Stomach smooth muscle (tissue), 2 donors: ENCODE data around the gene FCN2.

ENCODE experiments used
- H3K27ac ChIP-seq: one replicate; pipeline ENCODE4 v1.7.0; 2013; ENCODE audit warnings: mild to moderate bottlenecking, low read length, inconsistent platforms
- H3K27me3 ChIP-seq, 2 donors: one replicate each; pipeline ENCODE4 v1.7.0; 2013; ENCODE audit warnings: low read length in 2 of 2; ENCODE audit not compliant: insufficient read depth in 2 of 2, control insufficient read depth in 1 of 2
- H3K36me3 ChIP-seq, 2 donors: one replicate each; pipeline ENCODE4 v1.7.0; 2013; ENCODE audit warnings: low read length in 2 of 2; ENCODE audit not compliant: control insufficient read depth in 2 of 2, insufficient read depth in 2 of 2
- H3K4me1 ChIP-seq: one replicate; pipeline ENCODE4 v1.7.0; 2013; ENCODE audit warnings: low read length; ENCODE audit not compliant: control insufficient read depth, insufficient read depth
- H3K4me3 ChIP-seq, 2 donors: one replicate each; pipeline ENCODE4 v1.7.0; 2013; ENCODE audit warnings: low read length in 2 of 2
- H3K9ac ChIP-seq, 2 donors: one replicate each; pipeline ENCODE4 v1.7.0; 2013; ENCODE audit warnings: low read length in 2 of 2, mild to moderate bottlenecking in 1 of 2
- H3K9me3 ChIP-seq, 2 donors: one replicate each; pipeline ENCODE4 v1.7.0; 2013; ENCODE audit warnings: low read length in 2 of 2; ENCODE audit not compliant: control insufficient read depth in 2 of 2
- donor health status: healthy.
- donor health status: Pancreatic carcinoma.

The FCN2 gene

DNA sequence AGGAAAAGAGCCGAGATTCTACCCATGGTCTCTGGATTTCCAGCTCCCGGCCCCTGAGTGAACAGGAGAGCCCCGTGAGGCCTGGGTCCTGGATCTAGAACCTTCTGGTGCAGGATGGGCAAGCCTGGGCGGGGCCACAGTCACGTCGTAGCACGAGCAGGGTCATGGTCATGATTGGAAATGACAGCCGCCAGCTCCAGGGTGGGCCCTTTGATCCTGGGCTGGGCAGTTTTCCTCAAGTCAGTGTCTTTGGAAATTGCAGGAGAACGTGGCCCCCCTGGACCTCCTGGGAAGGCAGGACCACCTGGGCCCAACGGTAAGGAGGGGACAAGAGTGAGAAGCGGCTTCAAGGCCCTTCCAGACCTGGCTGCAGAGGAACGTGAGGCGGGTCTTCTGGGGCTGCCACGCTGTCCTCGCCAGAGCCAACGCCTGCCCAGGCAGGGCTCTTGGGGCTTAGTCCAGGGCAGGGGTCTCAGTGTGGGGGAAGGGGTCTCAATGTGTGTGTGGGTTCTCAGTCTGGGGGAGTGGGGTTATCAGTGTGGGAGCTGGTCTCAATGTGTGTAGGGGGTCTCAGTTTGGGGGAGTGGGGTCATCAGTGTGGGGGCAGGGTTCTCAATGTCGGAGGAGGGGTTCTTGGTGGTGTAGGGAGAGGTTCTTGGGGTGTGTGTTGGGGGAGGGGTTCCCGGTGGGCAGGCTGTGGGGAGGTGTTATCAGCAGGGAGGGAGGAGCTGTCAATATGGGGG, 2.6 kb downstream of the FCN2 start:
- Histone ChIP-seq H3K4me1 (peaks cover 4% of the 10 kb centered on the region), H3K36me3 (no peaks in the 10 kb centered on the region), H3K27ac (no peak overlapping the region), H3K9me3 (no peaks in the 10 kb centered on the region), H3K4me3 (no peak overlapping the region), H3K27me3 (peaks cover 0 to 10% of the 10 kb centered on the region in 2 donors), H3K9ac (no peak overlapping the region)

- Histone ChIP-seq H3K4me1 (peaks cover 4% of the 10 kb centered on the region), H3K9me3 (no peaks in the 10 kb centered on the region), H3K27me3 (peaks cover 2 to 10% of the 10 kb centered on the region in 2 donors), H3K36me3 (no peaks in the 10 kb centered on the region), H3K27ac (no peak overlapping the region), H3K9ac (no peak overlapping the region), H3K4me3 (no peak overlapping the region)
Measured at GRCh38 chr9:134884492-134884891, 3.9 kb downstream of the FCN2 start.

- Histone ChIP-seq H3K27me3 (peaks cover 2 to 10% of the 10 kb centered on the region in 2 donors), H3K4me3 (no peak overlapping the region), H3K27ac (no peak overlapping the region), H3K9ac (no peak overlapping the region), H3K36me3 (no peaks in the 10 kb centered on the region), H3K9me3 (no peaks in the 10 kb centered on the region), H3K4me1 (peaks cover 3% of the 10 kb centered on the region)
Measured at GRCh38 chr9:134885001-134885678, 4.5 kb downstream of the FCN2 start.

GRCh38 chr9:134885679-134886412, 5.2 kb downstream of the FCN2 start:
- Histone ChIP-seq H3K4me3 (no peak overlapping the region), H3K9me3 (no peaks in the 10 kb centered on the region), H3K27me3 (peaks cover 2 to 9% of the 10 kb centered on the region in 2 donors), H3K36me3 (no peaks in the 10 kb centered on the region), H3K4me1 (no peaks in the 10 kb centered on the region), H3K27ac (no peak overlapping the region), H3K9ac (no peak overlapping the region)

- Histone ChIP-seq H3K27ac (no peak overlapping the region), H3K9me3 (no peaks in the 10 kb centered on the region), H3K36me3 (no peaks in the 10 kb centered on the region)
Measured at GRCh38 chr9:134886413-134886913, 5.9 kb downstream of the FCN2 start.

GRCh38 chr9:134887219-134887618, 6.6 kb downstream of the FCN2 start:
- H3K4me1 ChIP-seq: no peaks in the 10 kb centered on the region
- H3K36me3 ChIP-seq: no peaks in the 10 kb centered on the region
- H3K27ac ChIP-seq: no peak overlapping the region
- H3K9me3 ChIP-seq: no peaks in the 10 kb centered on the region
- H3K27me3 ChIP-seq: peaks cover 2 to 6% of the 10 kb centered on the region in 2 donors
- no peak overlapping the region for H3K4me3 ChIP-seq
- no peak overlapping the region for H3K9ac ChIP-seq

More at GRCh38 chr9:134886413-134886913, 5.9 kb downstream of the FCN2 start:
- Histone ChIP-seq H3K4me3 (no peak overlapping the region), H3K9ac (no peak overlapping the region), H3K27me3 (peaks cover 2 to 7% of the 10 kb centered on the region in 2 donors), H3K4me1 (no peaks in the 10 kb centered on the region)

DNA sequence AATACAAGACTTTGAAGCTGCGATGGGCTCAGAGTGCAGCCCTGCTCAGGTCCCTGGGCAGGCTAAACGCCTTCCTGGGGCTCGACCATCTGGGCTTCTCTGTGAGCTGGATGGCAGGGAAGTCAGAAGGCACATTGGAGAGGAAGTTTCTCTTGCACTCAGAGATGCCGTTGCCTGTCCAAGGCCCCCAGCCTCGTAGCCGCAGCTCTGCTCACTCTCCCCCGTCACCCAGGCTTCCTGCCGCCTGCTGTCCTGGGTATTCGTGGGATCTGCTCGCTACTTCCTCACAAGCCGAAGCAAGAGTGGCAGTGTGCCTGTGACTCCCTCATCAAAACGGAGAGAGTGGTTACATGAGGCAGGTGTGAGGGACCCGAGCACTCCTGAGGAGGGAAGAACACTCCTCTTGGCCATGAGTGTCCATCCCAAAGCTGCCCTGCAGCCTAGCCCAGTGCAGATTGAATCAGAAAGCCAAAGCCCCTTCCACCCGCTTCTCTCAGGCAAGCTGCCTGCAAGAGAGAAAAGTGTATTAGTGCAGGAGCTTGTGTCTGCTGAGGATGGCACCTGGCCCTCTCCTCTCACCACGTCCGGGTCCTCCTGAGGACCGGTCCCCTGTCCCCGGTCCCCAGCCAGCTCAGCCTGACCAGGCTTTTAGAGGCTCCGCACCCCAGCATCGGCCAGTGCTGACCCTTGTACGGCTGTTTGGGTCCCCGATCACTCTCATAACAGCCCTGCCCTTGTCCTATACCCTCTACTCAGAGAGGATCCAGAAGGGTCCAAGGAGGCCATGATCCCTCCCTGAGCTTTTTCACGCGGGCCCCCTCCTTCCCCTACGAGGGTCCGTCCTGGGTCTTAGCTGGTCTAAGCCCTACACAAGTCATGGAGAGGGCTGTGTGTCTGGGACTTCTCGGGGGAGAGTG, 7.3 kb downstream of the FCN2 start:
- Histone ChIP-seq H3K4me3 (no peak overlapping the region), H3K4me1 (no peaks in the 10 kb centered on the region), H3K9ac (no peak overlapping the region), H3K27ac (no peak overlapping the region), H3K9me3 (no peaks in the 10 kb centered on the region), H3K27me3 (peaks cover 2 to 6% of the 10 kb centered on the region in 2 donors), H3K36me3 (no peaks in the 10 kb centered on the region)

- Histone ChIP-seq H3K4me1 (no peaks in the 10 kb centered on the region), H3K27ac (no peak overlapping the region), H3K9ac (no peak overlapping the region), H3K27me3 (peaks cover 2 to 4% of the 10 kb centered on the region in 2 donors), H3K36me3 (no peaks in the 10 kb centered on the region), H3K9me3 (no peaks in the 10 kb centered on the region), H3K4me3 (no peak overlapping the region)
Measured at GRCh38 chr9:134888603-134889190, 8.1 kb downstream of the FCN2 start.

DNA sequence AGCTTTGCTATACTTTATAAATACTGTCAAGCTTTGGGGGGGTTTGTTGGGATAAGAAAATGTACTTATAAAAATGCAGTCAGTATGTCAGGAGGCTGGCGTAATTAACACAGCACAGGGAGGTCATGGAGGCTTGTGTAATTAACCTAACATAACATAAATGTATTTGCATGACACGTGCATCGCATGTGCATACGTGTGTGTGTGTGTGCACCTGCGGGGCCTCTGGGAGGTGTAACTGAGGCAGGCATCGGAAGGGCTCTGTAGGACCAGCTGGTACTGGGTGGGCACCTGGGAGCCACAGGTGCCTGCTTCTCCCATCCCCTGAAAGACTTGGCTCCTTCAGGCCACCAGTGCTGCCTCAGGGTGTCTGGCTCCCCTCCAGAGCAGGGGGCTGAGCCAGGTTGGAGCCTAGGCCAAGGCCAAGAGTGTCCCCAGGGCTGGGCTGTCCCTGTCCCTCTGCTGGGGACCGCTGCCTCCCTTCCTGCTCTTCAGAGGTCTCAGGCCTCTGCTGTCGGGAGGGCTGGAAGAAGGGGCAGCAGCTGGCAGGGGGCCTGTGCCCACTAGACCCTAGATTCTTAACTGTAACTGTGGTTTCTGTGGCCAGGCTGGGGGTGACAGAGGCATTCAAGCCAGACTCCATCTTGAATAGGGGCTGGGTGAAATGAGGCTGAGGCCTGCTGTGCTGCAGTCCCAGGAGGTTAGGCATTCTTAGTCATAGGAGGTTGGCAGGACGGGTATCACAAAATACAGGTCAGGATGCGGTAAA, 9.0 kb downstream of the FCN2 start:
- Histone ChIP-seq H3K9ac (no peak overlapping the region), H3K27me3 (peaks cover 2 to 4% of the 10 kb centered on the region in 2 donors), H3K4me3 (no peak overlapping the region), H3K36me3 (no peaks in the 10 kb centered on the region), H3K9me3 (peaks cover 0 to 1% of the 10 kb centered on the region in 2 donors), H3K4me1 (no peaks in the 10 kb centered on the region), H3K27ac (no peak overlapping the region)
